ENCODE data around the gene KRT83.
"Not testable (repeated sequence)": the region's sequence is repeated elsewhere in the genome, so short reads cannot be mapped to it uniquely, and the experiment has no call there.

KRT83 gene

DNA sequence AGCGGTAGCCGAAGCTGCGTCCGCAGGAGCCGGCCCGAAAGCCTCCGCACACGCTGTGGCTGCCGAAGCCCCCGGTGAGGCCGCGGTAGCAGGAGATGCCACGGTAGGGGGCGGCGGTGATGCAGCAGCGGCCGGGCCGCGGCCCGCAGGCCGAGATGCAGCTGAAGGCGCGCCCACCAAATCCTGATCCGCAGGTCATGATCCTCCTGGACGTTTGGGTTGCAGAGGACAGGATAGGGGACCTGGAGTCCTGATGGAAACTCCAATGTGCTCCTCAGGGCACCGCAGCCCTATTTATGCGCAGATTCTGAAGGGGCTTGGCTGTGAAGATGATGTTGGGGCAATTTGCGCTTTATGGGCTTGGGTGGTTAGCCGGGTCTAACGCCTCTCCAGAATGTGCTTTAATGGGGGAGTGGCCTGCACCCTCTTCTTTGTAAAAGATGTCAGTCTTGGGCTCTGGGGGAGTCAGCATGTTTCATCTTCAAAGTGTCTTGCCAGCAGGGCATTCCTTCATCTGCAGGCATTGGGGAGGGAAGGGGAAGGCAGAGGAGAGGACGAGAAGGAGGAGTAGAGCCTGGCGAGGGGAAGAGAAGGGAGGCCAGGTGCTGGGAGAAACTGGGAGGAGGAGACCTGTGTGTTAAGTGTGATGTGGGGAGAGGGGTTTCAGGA lies 29.8 kb downstream of the KRT83 start, which contains the start of gene KRT81:
TSS of gene KRT81 (minus strand) at position 268 of the 669 bp plus-strand sequence. CDS start at position 199, 69 bp downstream.
- Histone ChIP-seq H2AFZ (ENCODE audit: low read length) (no peak within 1 kb of the TSS), H4K20me1 (ENCODE audit: insufficient read depth, low read length, poor library complexity, severe bottlenecking) (no peaks in the 10 kb centered on the region), H3K9me3 (ENCODE audit: insufficient read depth, low read depth, low read length) (no peaks in the 10 kb centered on the region), H3K4me2 (ENCODE audit: low read depth, low read length, poor library complexity, severe bottlenecking) (no peak within 1 kb of the TSS), H3K79me2 (ENCODE audit: insufficient read depth, low read length) (no peaks in the 10 kb centered on the region), H3K36me3 (ENCODE audit: insufficient read depth, low read length) (no peaks in the 10 kb centered on the region), H3F3A (ENCODE audit: low read depth) (no peaks in the 10 kb centered on the region), H3K27me3 (ENCODE audit: insufficient read depth, low read length, poor library complexity, severe bottlenecking) (no peaks in the 10 kb centered on the region), H3K4me3 (ENCODE audit: low read length, poor library complexity, severe bottlenecking) (no peak within 1 kb of the TSS), H3K4me1 (ENCODE audit: insufficient read depth, low read length, poor library complexity, severe bottlenecking) (peaks cover 49% of the 10 kb centered on the region), H3K9ac (ENCODE audit: low read depth, low read length, poor library complexity, severe bottlenecking) (no peak within 1 kb of the TSS), H3K9me2 (replicated peaks; ENCODE audit: low read depth, low read length) (no peaks in the 10 kb centered on the region)
- no peak for TF ChIP-seq EZH2phosphoT487 (IDR thresholded peaks at IDR 0.05; ENCODE audit: borderline replicate concordance)
- TF ChIP-seq, protein P1, sequence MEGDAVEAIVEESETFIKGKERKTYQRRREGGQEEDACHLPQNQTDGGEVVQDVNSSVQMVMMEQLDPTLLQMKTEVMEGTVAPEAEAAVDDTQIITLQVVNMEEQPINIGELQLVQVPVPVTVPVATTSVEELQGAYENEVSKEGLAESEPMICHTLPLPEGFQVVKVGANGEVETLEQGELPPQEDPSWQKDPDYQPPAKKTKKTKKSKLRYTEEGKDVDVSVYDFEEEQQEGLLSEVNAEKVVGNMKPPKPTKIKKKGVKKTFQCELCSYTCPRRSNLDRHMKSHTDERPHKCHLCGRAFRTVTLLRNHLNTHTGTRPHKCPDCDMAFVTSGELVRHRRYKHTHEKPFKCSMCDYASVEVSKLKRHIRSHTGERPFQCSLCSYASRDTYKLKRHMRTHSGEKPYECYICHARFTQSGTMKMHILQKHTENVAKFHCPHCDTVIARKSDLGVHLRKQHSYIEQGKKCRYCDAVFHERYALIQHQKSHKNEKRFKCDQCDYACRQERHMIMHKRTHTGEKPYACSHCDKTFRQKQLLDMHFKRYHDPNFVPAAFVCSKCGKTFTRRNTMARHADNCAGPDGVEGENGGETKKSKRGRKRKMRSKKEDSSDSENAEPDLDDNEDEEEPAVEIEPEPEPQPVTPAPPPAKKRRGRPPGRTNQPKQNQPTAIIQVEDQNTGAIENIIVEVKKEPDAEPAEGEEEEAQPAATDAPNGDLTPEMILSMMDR (conservative IDR thresholded peaks at IDR 0.05; ENCODE audit: low read length), result no peak

DNA sequence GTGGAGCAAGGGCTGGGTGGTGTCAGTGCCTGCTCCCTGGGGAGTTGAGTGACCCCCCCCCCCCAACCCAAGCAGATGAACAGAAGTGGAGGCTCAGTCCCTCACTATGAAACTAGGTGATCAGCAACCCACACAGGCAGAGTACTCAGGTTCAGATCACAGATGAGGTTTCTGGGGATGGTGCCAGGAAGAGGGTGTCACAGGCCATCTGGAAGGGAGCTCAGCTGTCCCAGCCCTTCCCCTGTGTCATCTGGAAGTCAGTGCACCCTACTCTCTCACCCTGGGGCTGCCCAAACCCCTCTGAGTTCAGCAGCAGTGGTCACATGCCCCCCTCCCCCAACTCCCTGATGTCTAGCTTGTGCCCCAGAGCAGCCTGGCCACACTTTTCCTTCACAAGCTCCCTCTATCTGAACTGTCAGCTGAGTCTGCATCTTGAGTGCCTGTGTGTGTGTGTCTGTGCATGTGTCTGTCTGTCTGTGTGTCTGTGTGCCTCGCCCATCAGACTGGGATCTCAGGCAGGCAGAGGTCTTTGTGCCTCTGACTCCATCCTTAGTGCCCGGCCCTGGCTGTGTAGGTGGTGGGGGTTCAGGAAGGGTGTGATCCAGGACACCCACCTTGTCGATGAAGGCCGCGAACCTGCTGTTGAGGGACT lies 30.6 kb downstream of the KRT83 start:
- peaks cover 48% of the 10 kb centered on the region for H3K4me1 ChIP-seq (ENCODE audit: insufficient read depth, low read length, poor library complexity, severe bottlenecking)
- H3K9ac ChIP-seq (ENCODE audit: low read depth, low read length, poor library complexity, severe bottlenecking), result not testable (repeated sequence)

DNA sequence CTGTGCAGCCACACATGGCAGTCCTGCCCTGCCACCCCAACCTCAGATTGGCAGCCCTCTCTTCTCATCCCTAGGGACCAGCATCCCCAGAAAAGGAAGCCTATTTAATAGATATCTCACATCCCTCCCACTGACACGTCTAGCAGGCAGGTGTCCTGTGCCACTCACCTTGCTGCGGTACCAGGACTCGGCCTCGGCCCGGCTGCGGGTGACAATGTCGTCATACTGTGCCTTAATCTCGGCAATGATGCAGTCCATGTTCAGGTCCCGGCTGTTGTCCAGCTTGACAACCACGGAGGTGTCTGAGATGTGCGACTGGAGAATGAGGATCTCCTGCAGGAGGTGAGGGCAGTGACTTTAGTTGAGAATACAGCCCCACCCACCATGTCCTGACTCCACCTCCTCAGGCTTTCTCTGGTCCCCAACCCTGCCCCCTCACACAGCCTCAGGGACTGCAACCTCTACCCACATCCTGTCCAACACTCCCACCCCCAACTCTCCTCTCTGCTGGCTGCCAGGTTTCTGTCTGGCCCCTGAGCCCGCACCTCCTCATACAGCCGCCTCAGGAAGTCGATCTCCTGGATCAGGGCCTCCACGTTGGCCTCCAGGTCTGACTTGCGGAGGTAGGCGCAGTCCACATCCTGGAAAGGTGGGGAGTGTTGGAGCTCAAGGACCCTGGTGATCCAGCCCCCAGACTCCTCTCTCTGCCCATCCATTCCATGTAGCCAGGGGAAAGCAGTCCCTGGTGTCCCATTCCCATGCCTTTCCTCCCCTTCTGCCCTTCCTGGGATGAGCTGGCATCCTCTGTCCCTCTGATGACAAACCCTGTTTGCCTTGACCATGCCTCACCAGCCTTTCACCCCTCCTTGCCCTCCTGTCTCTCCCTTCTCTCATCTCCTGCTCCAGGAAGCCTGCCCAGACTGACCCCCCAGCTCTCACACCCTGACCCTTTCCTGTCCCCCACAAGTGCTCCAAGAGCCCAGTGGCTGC lies 33.1 kb downstream of the KRT83 start:
- not testable (repeated sequence) for H3F3A ChIP-seq (ENCODE audit: low read depth); H3K27me3 ChIP-seq (ENCODE audit: insufficient read depth, low read length, poor library complexity, severe bottlenecking); H3K36me3 ChIP-seq (ENCODE audit: insufficient read depth, low read length); H3K79me2 ChIP-seq (ENCODE audit: insufficient read depth, low read length); H3K9me2 ChIP-seq (replicated peaks; ENCODE audit: low read depth, low read length); H2AFZ ChIP-seq (ENCODE audit: low read length); H4K20me1 ChIP-seq (ENCODE audit: insufficient read depth, low read length, poor library complexity, severe bottlenecking); H3K9me3 ChIP-seq (ENCODE audit: insufficient read depth, low read depth, low read length)
- H3K9ac ChIP-seq (ENCODE audit: low read depth, low read length, poor library complexity, severe bottlenecking), result peak overlapping the region; percentile 72
- H3K4me1 ChIP-seq (ENCODE audit: insufficient read depth, low read length, poor library complexity, severe bottlenecking), result peaks cover 36% of the 10 kb centered on the region
- H3K4me2 ChIP-seq (ENCODE audit: low read depth, low read length, poor library complexity, severe bottlenecking), result peak overlapping the region; percentile 88
- H3K4me3 ChIP-seq (ENCODE audit: low read length, poor library complexity, severe bottlenecking), result peak overlapping the region; percentile 57

More for the DNA sequence above, 30.6 kb downstream of the KRT83 start:
- not testable (repeated sequence) for H2AFZ ChIP-seq (ENCODE audit: low read length); H4K20me1 ChIP-seq (ENCODE audit: insufficient read depth, low read length, poor library complexity, severe bottlenecking); H3K9me2 ChIP-seq (replicated peaks; ENCODE audit: low read depth, low read length); H3K4me3 ChIP-seq (ENCODE audit: low read length, poor library complexity, severe bottlenecking); H3K36me3 ChIP-seq (ENCODE audit: insufficient read depth, low read length); H3K79me2 ChIP-seq (ENCODE audit: insufficient read depth, low read length); H3F3A ChIP-seq (ENCODE audit: low read depth); H3K27me3 ChIP-seq (ENCODE audit: insufficient read depth, low read length, poor library complexity, severe bottlenecking); H3K4me2 ChIP-seq (ENCODE audit: low read depth, low read length, poor library complexity, severe bottlenecking); H3K9me3 ChIP-seq (ENCODE audit: insufficient read depth, low read depth, low read length)

Data from Loucy (cell line).